ENCODE data around the gene CSF1R. TPM values are rescaled to one million over a fixed set of nuclear protein-coding genes. Genes with fewer than 3 reads are reported as not detected.

Gene CSF1R
- total and polyA plus RNA-seq, 2 donors (not counting 3 experiments of a cell fraction or from before 2014, with no cell fraction given): not detected

DNA sequence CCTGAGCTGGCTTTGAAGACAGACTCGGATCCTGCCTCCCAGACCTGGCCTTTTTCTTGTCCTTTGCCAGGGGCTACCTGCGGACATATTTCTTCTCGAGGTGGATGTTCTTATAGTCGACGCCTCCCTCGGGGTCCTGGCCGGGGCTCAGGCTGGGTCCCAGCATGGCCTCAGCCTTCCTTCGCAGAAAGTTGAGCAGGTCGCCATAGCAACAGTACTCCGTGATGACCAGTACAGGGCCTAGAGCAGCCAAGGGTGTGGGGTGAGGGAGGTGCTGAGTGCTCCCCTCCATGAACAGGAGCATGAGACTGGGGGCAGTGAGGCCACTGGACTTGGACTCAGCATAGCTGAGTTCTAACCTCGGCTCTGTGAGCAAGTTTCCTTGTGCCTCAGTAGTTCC, 26.7 kb downstream of the CSF1R start:
- TF ChIP-seq GATA2 (IDR thresholded peaks at IDR 0.05; ENCODE audit: insufficient read depth, insufficient read length, low read depth, low read length) (no peak), POLR2A (IDR thresholded peaks at IDR 0.05; ENCODE audit: low read depth, low read length) (no peak), FOS (IDR thresholded peaks at IDR 0.05; ENCODE audit: borderline replicate concordance, insufficient read depth, low read length) (no peak), MYC (IDR thresholded peaks at IDR 0.05; ENCODE audit: low read depth, low read length) (no peak), JUN (IDR thresholded peaks at IDR 0.05; ENCODE audit: borderline replicate concordance, insufficient read depth, insufficient read length, low read depth) (no peak), MAX (IDR thresholded peaks at IDR 0.05; ENCODE audit: insufficient read depth, insufficient read length) (no peak), POLR2AphosphoS5 (IDR thresholded peaks at IDR 0.05; ENCODE audit: insufficient read depth, low read depth, low read length) (no peak), EZH2 (IDR thresholded peaks at IDR 0.05; ENCODE audit: borderline replicate concordance, low read depth, low read length, severe bottlenecking) (no peak)
- TF ChIP-seq, protein P1, sequence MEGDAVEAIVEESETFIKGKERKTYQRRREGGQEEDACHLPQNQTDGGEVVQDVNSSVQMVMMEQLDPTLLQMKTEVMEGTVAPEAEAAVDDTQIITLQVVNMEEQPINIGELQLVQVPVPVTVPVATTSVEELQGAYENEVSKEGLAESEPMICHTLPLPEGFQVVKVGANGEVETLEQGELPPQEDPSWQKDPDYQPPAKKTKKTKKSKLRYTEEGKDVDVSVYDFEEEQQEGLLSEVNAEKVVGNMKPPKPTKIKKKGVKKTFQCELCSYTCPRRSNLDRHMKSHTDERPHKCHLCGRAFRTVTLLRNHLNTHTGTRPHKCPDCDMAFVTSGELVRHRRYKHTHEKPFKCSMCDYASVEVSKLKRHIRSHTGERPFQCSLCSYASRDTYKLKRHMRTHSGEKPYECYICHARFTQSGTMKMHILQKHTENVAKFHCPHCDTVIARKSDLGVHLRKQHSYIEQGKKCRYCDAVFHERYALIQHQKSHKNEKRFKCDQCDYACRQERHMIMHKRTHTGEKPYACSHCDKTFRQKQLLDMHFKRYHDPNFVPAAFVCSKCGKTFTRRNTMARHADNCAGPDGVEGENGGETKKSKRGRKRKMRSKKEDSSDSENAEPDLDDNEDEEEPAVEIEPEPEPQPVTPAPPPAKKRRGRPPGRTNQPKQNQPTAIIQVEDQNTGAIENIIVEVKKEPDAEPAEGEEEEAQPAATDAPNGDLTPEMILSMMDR (IDR thresholded peaks at IDR 0.05; ENCODE audit: extremely low read depth in 1 of 2, insufficient read depth in 1 of 2, low read depth in 1 of 2, low read length in 2 of 2): no peak
- Histone ChIP-seq H3K4me2 (ENCODE audit: insufficient read depth, low read length) (no peak overlapping the region), H3K9me3 (replicated peaks; ENCODE audit: control insufficient read depth, insufficient read depth, low read length) (no peaks in the 10 kb centered on the region), H3K36me3 (ENCODE audit: control insufficient read depth in 2 of 2, extremely low read depth in 1 of 2, insufficient read depth in 2 of 2, low read length in 2 of 2) (peaks cover 0 to 11% of the 10 kb centered on the region in 2 experiments), H3K27me3 (ENCODE audit: control insufficient read depth in 2 of 2, insufficient read depth in 2 of 2, low read length in 2 of 2) (no peaks in the 10 kb centered on the region), H3K4me3 (replicated peaks in 1 of 3; ENCODE audit: insufficient read depth in 1 of 3, low read depth in 1 of 3, low read length in 3 of 3) (no peak overlapping the region), H2AFZ (ENCODE audit: low read depth, low read length) (no peak overlapping the region), H3K4me1 (ENCODE audit: control insufficient read depth, extremely low read depth, insufficient read depth, low read length) (no peaks in the 10 kb centered on the region), H3K9ac (replicated peaks; ENCODE audit: extremely low read depth, insufficient read depth, low read length) (no peak overlapping the region), H3K27ac (ENCODE audit: insufficient read depth, low read depth, low read length) (no peak overlapping the region), H3K79me2 (ENCODE audit: control insufficient read depth, insufficient read depth, low read length) (no peaks in the 10 kb centered on the region), H4K20me1 (replicated peaks; ENCODE audit: control insufficient read depth, extremely low read depth, insufficient read depth, low read length) (no peaks in the 10 kb centered on the region), H3K9me1 (replicated peaks; ENCODE audit: control insufficient read depth, extremely low read depth, insufficient read depth, low read length) (no peaks in the 10 kb centered on the region)
- ChIA-PET POLR2A (no interaction called here), CTCF (no interaction called here)
- dilution Hi-C loops (cut with MboI; ENCODE audit: extremely low pct_ligation_motif_present, low sequenced_read_pairs): no loop called here
- DNase-seq (ENCODE audit: low read depth, low spot score) (no peak), FAIRE-seq (no peak)
- no TSS peak for BruUV-seq (replicated peaks)
- intact Hi-C loops (cut with micrococcal nuclease): no loop called here
